OCI-M1 (cell line): Measurements from ENCODE around the gene HTR1B.
A peak's percentile ranks its signal among the peaks of the same experiment; 100 is the strongest.

Experiments
- DNase-seq: peaks from one replicate; lab custom pipeline; 2025; lab: John Stamatoyannopoulos, UW

Gene HTR1B

GRCh38 chr6:77463308-77463860, at the start of gene HTR1B:
TSS of gene HTR1B (minus strand) at chr6:77463491. CDS start at chr6:77463403, 88 bp downstream.
- peak; percentile 79 for DNase-seq

GRCh38 chr6:77512554-77512953, 49.3 kb upstream of the HTR1B start:
- no peak for DNase-seq

GRCh38 chr6:77511860-77512259, 48.6 kb upstream of the HTR1B start:
- DNase-seq, result no peak

- no peak for DNase-seq
These were observed 39.7 kb upstream of the HTR1B start for GRCh38 chr6:77502981-77503380.

GRCh38 chr6:77492530-77492929, 29.2 kb upstream of the HTR1B start:
- DNase-seq, result no peak

- no peak for DNase-seq
These were observed 24.6 kb upstream of the HTR1B start for GRCh38 chr6:77487808-77488425.

- DNase-seq, result no peak
These were observed 19.7 kb upstream of the HTR1B start for GRCh38 chr6:77482981-77483380.

- DNase-seq, result no peak
These were observed 11.7 kb upstream of the HTR1B start for GRCh38 chr6:77474973-77475372.

- peak; percentile 66 for DNase-seq
These were observed 11.1 kb upstream of the HTR1B start for GRCh38 chr6:77474286-77474956.

GRCh38 chr6:77470983-77471382, 7.7 kb upstream of the HTR1B start:
- no peak for DNase-seq

- DNase-seq, result no peak
These were observed 5.6 kb upstream of the HTR1B start for GRCh38 chr6:77468939-77469338.

GRCh38 chr6:77466451-77467437, 3.5 kb upstream of the HTR1B start:
- peak; percentile 47 for DNase-seq

- peak; percentile 83 for DNase-seq
These were observed 2.8 kb upstream of the HTR1B start for GRCh38 chr6:77466055-77466450.

- no peak for DNase-seq
These were observed 1.2 kb upstream of the HTR1B start for GRCh38 chr6:77464495-77464867.

GRCh38 chr6:77463861-77464494, 687 bp upstream of the HTR1B start:
- peak; percentile 34 for DNase-seq

- DNase-seq, result peak; percentile 82
These were observed 658 bp downstream of the HTR1B start for GRCh38 chr6:77462359-77463307.

- DNase-seq, result peak; percentile 26
These were observed 1.5 kb downstream of the HTR1B start for GRCh38 chr6:77461796-77462195.

GRCh38 chr6:77458421-77458820, 4.9 kb downstream of the HTR1B start:
- no peak for DNase-seq

GRCh38 chr6:77457720-77458349, 5.5 kb downstream of the HTR1B start:
- peak; percentile 90 for DNase-seq
